Left cardiac atrium (tissue), 4 donors: ENCODE results near the gene OR8B3. TPM values are rescaled to one million over a fixed set of nuclear protein-coding genes. Genes with fewer than 3 reads are reported as not detected.
"Not testable (repeated sequence)": the region's sequence is repeated elsewhere in the genome, so short reads cannot be mapped to it uniquely, and the experiment has no call there.

Source experiments
- ATAC-seq, 2 donors: fragments of 200-7000 bp; cut with Tn5 transposase; one replicate each; pipeline ENCODE4 v1.9.1; 2020; ENCODE audit warnings: mild to moderate bottlenecking in 2 of 2, moderate library complexity in 2 of 2
- DNase-seq: peaks from one replicate; pipeline ENCODE4 v3.0.0-alpha.2; 2020
- intact Hi-C, 2 donors: fragments of 100-400 bp; cut with DNase I; formaldehyde crosslinking; loops; one replicate each; pipeline versions ENCODE4 v1.14.1 to v1.15.1; 2022 to 2023
- total RNA-seq, 2 donors: library from RNA; stranded (reverse); fragmentation: NEBNext Ultra II Directional; extraction: Animal tissue kit (Norgen Biotek cat#: 25700); gene quantifications; one replicate each; pipeline ENCODE4 v1.2.1, GENCODE V29; 2021
- donor health status: DM: no; HTN: yes; CAD: no.
- donor health status: DM: no; HTN: yes; CAD: no; lungs with severe emphysema.
- donor health status: DM: yes; HTN: yes; CAD: no.
- donor health status: Dilated cardiomyopathy.

Gene OR8B3
- total RNA-seq, 2 donors from 2014 or later = not detected

- ATAC-seq, DNase-seq, intact Hi-C loops: not testable (repeated sequence)
Observed at GRCh38 chr11:124382857-124383256, 16.0 kb downstream of the OR8B3 start.

DNA sequence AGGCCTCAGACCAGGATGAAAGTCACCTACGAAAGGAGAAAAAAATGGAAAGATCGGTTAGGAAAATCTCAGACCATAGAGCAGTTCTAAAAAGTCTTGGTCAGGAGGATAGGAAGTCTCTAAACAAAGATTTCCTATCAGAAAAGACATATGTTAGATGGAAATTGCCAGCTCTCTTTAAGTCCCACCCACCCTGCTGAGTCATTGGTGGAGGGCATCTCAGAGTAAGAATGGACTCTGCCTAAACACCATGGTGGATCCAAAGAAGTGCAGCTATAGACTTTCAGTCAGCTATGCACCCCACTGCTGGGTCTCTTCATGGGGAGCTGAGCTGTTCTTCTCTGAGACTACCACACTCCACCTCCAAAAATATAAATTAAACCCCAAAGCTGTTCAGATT, 18.2 kb downstream of the OR8B3 start:
- intact Hi-C loops = no loop called here
- ATAC-seq = no peak

GRCh38 chr11:124376280-124376679, 22.5 kb downstream of the OR8B3 start:
- no peak for DNase-seq
- no peak for ATAC-seq
- intact Hi-C loops = no loop called here

More for the DNA sequence above, 18.2 kb downstream of the OR8B3 start:
- no peak for DNase-seq

- ATAC-seq (no peak), DNase-seq (no peak)
- intact Hi-C loops = no loop called here
Observed at GRCh38 chr11:124359566-124359965, 39.3 kb downstream of the OR8B3 start.

DNA sequence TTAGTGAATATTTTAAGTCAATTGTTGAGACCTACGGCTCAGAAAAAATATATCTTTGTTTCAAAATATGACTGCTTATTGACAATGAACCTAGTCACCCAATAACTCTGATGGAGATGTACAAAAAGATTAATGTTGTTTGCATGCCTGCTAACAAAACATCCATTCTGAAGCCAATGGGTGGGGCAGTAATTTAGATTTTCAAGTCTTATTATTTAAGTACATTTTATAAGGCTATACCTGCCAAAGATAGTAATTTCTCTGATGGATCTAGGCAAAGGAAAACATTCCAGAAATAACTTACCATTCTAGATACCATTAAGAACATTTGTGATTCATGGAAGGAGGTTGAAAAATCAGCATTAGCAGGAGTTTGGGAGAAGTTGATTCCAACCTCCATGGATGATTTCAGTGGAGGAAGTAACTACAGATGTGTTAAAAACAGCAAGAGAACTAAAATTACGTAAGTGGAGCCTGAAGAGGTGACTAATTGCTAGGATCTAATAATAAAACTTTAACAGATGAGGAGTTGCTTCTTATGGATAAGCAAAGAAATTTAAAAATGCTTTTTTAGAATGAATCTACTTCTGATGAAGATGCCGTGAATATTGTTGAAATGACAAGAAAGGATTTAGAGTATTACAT, 52.4 kb downstream of the OR8B3 start:
- intact Hi-C loops = no loop called here
- ATAC-seq (no peak), DNase-seq (no peak)

Other genes with a start within 250 kb of the OR8B3 start
- not detected for gene OR10D3, start 215.7 kb downstream of the OR8B3 start, total RNA-seq
- not detected for gene OR8G1, start 157.9 kb downstream of the OR8B3 start, total RNA-seq
- not detected for gene OR8G5, start 142.6 kb downstream of the OR8B3 start, total RNA-seq
- not detected for gene OR8D1, start 85.1 kb downstream of the OR8B3 start, total RNA-seq
- not detected for gene OR8D2, start 78.8 kb downstream of the OR8B3 start, total RNA-seq
- not detected for gene OR8B2, start 14.5 kb downstream of the OR8B3 start, total RNA-seq
- gene OR8B4, start 25.8 kb upstream of the OR8B3 start, total RNA-seq = not detected
- not detected for gene OR8B8, start 46.7 kb upstream of the OR8B3 start, total RNA-seq
- gene OR8B12, start 144.6 kb upstream of the OR8B3 start, total RNA-seq = not detected
- not detected for gene OR8A1, start 171.0 kb upstream of the OR8B3 start, total RNA-seq
- gene PANX3, start 212.4 kb upstream of the OR8B3 start, total RNA-seq = not detected
- 10 to 100 TPM; 22.4 to 23.1 TPM for gene TBRG1, start 223.8 kb upstream of the OR8B3 start, total RNA-seq